IPS-18a (cell line): ENCODE results near the gene HMCN1.
"Not testable (repeated sequence)": the region's sequence is repeated elsewhere in the genome, so short reads cannot be mapped to it uniquely, and the experiment has no call there.

Experiments used
- H3K27ac ChIP-seq: one replicate; pipeline ENCODE4 v1.5.1; 2013; ENCODE audit warnings: low read length
- H3K27me3 ChIP-seq: one replicate; pipeline ENCODE4 v1.6.1; 2013; ENCODE audit warnings: mild to moderate bottlenecking, low read length; ENCODE audit not compliant: control insufficient read depth, insufficient read depth
- H3K36me3 ChIP-seq: one replicate; pipeline ENCODE4 v1.6.1; 2013; ENCODE audit warnings: low read depth, low read length; ENCODE audit not compliant: control insufficient read depth
- H3K4me1 ChIP-seq: one replicate; pipeline ENCODE4 v1.6.1; 2013; ENCODE audit warnings: low read depth, low read length; ENCODE audit not compliant: control insufficient read depth
- H3K4me3 ChIP-seq: one replicate; pipeline ENCODE4 v1.5.1; 2013; ENCODE audit warnings: low read length
- H3K9ac ChIP-seq: one replicate; pipeline ENCODE4 v1.6.1; 2013; ENCODE audit warnings: mild to moderate bottlenecking, low read length, moderate library complexity
- H3K9me3 ChIP-seq: one replicate; pipeline ENCODE4 v1.6.1; 2013; ENCODE audit warnings: low read depth, low read length; ENCODE audit not compliant: control insufficient read depth

HMCN1 gene

GRCh38 chr1:185886671-185887070 lies 152.5 kb downstream of the HMCN1 start:
- Histone ChIP-seq H3K9me3 (no peaks in the 10 kb centered on the region), H3K4me1 (no peaks in the 10 kb centered on the region), H3K36me3 (no peaks in the 10 kb centered on the region), H3K9ac (no peak overlapping the region), H3K27me3 (no peaks in the 10 kb centered on the region), H3K4me3 (no peak overlapping the region), H3K27ac (no peak overlapping the region)

- H3K36me3 ChIP-seq, H3K9ac ChIP-seq, H3K27me3 ChIP-seq, H3K9me3 ChIP-seq, H3K27ac ChIP-seq, H3K4me3 ChIP-seq, H3K4me1 ChIP-seq: not testable (repeated sequence)
Observed at GRCh38 chr1:185892831-185893403, 158.7 kb downstream of the HMCN1 start.

GRCh38 chr1:185894791-185895190 lies 160.6 kb downstream of the HMCN1 start:
- Histone ChIP-seq H3K27me3 (no peaks in the 10 kb centered on the region), H3K9ac (no peak overlapping the region), H3K4me3 (no peak overlapping the region), H3K9me3 (no peaks in the 10 kb centered on the region), H3K4me1 (peaks cover 3% of the 10 kb centered on the region), H3K36me3 (no peaks in the 10 kb centered on the region), H3K27ac (no peak overlapping the region)

GRCh38 chr1:185895208-185895900 lies 161.2 kb downstream of the HMCN1 start:
- H3K27me3 ChIP-seq, result no peaks in the 10 kb centered on the region
- H3K9me3 ChIP-seq, result no peaks in the 10 kb centered on the region
- H3K36me3 ChIP-seq, result no peaks in the 10 kb centered on the region
- H3K4me1 ChIP-seq, result peaks cover 3% of the 10 kb centered on the region
- H3K9ac ChIP-seq, result no peak overlapping the region
- no peak overlapping the region for H3K27ac ChIP-seq
- no peak overlapping the region for H3K4me3 ChIP-seq

GRCh38 chr1:185896863-185897262 lies 162.7 kb downstream of the HMCN1 start:
- no peak overlapping the region for H3K9ac ChIP-seq
- H3K27me3 ChIP-seq, result no peaks in the 10 kb centered on the region
- H3K9me3 ChIP-seq, result no peaks in the 10 kb centered on the region
- H3K4me3 ChIP-seq, result no peak overlapping the region
- no peak overlapping the region for H3K27ac ChIP-seq
- peaks cover 3% of the 10 kb centered on the region for H3K4me1 ChIP-seq
- no peaks in the 10 kb centered on the region for H3K36me3 ChIP-seq

GRCh38 chr1:185906186-185906585 lies 172.0 kb downstream of the HMCN1 start:
- no peaks in the 10 kb centered on the region for H3K27me3 ChIP-seq

GRCh38 chr1:185907246-185907645 lies 173.1 kb downstream of the HMCN1 start:
- Histone ChIP-seq H3K27me3 (no peaks in the 10 kb centered on the region), H3K36me3 (no peaks in the 10 kb centered on the region), H3K9ac (no peak overlapping the region), H3K9me3 (no peaks in the 10 kb centered on the region), H3K27ac (no peak overlapping the region), H3K4me1 (peaks cover 31% of the 10 kb centered on the region), H3K4me3 (no peak overlapping the region)

More at GRCh38 chr1:185906186-185906585, 172.0 kb downstream of the HMCN1 start:
- no peak overlapping the region for H3K27ac ChIP-seq
- no peaks in the 10 kb centered on the region for H3K9me3 ChIP-seq
- no peak overlapping the region for H3K4me3 ChIP-seq
- H3K4me1 ChIP-seq, result peaks cover 21% of the 10 kb centered on the region
- no peaks in the 10 kb centered on the region for H3K36me3 ChIP-seq
- H3K9ac ChIP-seq, result no peak overlapping the region

GRCh38 chr1:185911978-185912377 lies 177.8 kb downstream of the HMCN1 start:
- H3K9me3 ChIP-seq, result no peaks in the 10 kb centered on the region
- H3K4me3 ChIP-seq, result peak overlapping the region; percentile 39
- H3K36me3 ChIP-seq, result no peaks in the 10 kb centered on the region
- H3K4me1 ChIP-seq, result peaks cover 51% of the 10 kb centered on the region
- H3K9ac ChIP-seq, result peak overlapping the region; percentile 21
- H3K27ac ChIP-seq, result peak overlapping the region; percentile 64
- H3K27me3 ChIP-seq, result no peaks in the 10 kb centered on the region

- Histone ChIP-seq H3K4me3 (peak overlapping the region; percentile 39), H3K27ac (peak overlapping the region; percentile 63), H3K9me3 (no peaks in the 10 kb centered on the region), H3K9ac (peak overlapping the region; percentile 21), H3K27me3 (no peaks in the 10 kb centered on the region), H3K4me1 (peaks cover 55% of the 10 kb centered on the region), H3K36me3 (no peaks in the 10 kb centered on the region)
Observed at GRCh38 chr1:185912504-185912903, 178.3 kb downstream of the HMCN1 start.

- no peak overlapping the region for H3K27ac ChIP-seq
- H3K4me3 ChIP-seq, result no peak overlapping the region
Observed at GRCh38 chr1:185914089-185914488, 179.9 kb downstream of the HMCN1 start.

GRCh38 chr1:185916861-185917260 lies 182.7 kb downstream of the HMCN1 start:
- Histone ChIP-seq H3K27me3 (no peaks in the 10 kb centered on the region), H3K4me3 (no peak overlapping the region), H3K27ac (no peak overlapping the region), H3K9me3 (no peaks in the 10 kb centered on the region), H3K9ac (no peak overlapping the region), H3K4me1 (peaks cover 40% of the 10 kb centered on the region), H3K36me3 (no peaks in the 10 kb centered on the region)

More at GRCh38 chr1:185914089-185914488, 179.9 kb downstream of the HMCN1 start:
- H3K27me3 ChIP-seq, result no peaks in the 10 kb centered on the region
- H3K9me3 ChIP-seq, result no peaks in the 10 kb centered on the region
- H3K9ac ChIP-seq, result no peak overlapping the region
- peaks cover 52% of the 10 kb centered on the region for H3K4me1 ChIP-seq
- H3K36me3 ChIP-seq, result no peaks in the 10 kb centered on the region

- H3K27me3 ChIP-seq, result no peaks in the 10 kb centered on the region
- H3K9ac ChIP-seq, result no peak overlapping the region
- no peaks in the 10 kb centered on the region for H3K36me3 ChIP-seq
- H3K9me3 ChIP-seq, result no peaks in the 10 kb centered on the region
- no peak overlapping the region for H3K27ac ChIP-seq
- peaks cover 32% of the 10 kb centered on the region for H3K4me1 ChIP-seq
- no peak overlapping the region for H3K4me3 ChIP-seq
Observed at GRCh38 chr1:185917646-185918045, 183.5 kb downstream of the HMCN1 start.
